GM12872 (cell line): ENCODE data around the gene OR10D3.

Experiments
- TF ChIP-seq, protein P1 (sequence below): IDR thresholded peaks from 3 replicates; pipeline ENCODE4 v1.5.1; 2011; ENCODE audit warnings: low read depth, mild to moderate bottlenecking, low read length, moderate library complexity; ENCODE audit not compliant: insufficient read depth

The OR10D3 gene

DNA sequence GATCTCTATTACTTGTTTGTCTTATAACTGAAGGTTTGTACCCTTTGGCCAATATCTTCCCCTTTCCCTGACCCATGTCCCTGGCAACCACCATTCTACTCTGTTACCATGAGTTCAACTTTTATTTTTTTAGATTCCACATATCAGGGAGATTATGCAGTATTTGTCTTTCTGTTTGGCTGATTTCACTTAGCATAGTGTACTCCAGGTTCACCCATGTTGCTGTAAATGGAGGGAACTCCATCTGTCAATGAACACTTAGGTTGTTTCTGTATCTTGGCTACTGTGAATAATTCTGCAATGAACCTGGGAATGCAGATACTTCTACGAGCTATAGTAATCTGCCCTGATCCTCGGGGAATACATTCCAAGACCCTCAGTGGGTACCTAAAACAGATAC, 14.9 kb downstream of the OR10D3 start:
- TF ChIP-seq, protein P1, sequence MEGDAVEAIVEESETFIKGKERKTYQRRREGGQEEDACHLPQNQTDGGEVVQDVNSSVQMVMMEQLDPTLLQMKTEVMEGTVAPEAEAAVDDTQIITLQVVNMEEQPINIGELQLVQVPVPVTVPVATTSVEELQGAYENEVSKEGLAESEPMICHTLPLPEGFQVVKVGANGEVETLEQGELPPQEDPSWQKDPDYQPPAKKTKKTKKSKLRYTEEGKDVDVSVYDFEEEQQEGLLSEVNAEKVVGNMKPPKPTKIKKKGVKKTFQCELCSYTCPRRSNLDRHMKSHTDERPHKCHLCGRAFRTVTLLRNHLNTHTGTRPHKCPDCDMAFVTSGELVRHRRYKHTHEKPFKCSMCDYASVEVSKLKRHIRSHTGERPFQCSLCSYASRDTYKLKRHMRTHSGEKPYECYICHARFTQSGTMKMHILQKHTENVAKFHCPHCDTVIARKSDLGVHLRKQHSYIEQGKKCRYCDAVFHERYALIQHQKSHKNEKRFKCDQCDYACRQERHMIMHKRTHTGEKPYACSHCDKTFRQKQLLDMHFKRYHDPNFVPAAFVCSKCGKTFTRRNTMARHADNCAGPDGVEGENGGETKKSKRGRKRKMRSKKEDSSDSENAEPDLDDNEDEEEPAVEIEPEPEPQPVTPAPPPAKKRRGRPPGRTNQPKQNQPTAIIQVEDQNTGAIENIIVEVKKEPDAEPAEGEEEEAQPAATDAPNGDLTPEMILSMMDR, result no peak

DNA sequence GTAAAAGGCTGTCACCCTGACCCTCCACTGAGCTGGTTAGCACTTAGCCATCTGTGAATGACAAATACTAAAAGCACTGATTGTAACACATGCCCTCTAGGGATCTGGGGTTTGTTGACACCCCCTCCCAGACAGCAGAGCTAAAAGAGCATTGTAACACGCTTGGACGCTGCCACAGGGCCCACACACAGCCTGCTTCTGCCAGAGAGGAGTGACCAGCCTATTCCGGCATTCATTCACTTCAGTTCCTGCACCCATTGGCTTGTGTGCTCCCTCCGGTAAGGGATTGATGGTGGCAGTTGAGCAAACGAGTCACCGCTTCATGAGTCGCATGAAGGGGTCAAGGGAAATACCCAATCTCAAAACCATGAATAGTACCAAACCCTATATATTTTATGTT, 15.8 kb downstream of the OR10D3 start:
- TF ChIP-seq, protein P1, result no peak

DNA sequence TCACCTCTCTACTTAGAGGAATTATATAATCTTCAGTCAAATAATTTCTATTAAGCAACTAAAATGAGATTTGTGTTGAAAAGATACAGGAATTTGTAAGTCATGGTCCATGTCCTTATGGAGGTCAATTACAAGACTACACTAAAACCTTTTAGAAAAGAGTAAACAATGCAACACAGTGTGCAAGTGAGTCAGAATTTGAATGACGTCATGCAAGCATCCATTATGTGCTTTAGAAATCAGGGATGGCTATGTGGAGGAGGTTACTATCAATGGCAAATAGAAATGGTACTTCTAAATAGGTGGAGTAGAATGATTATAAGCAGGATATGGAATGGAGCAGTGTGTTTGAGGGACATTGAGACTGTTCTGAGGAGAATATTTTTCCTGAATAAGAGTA, 16.6 kb downstream of the OR10D3 start:
- TF ChIP-seq, protein P1, result no peak

GRCh38 chr11:124200671-124201070, 17.5 kb downstream of the OR10D3 start:
- TF ChIP-seq, protein P1, result no peak

GRCh38 chr11:124202951-124203350, 19.8 kb downstream of the OR10D3 start:
- TF ChIP-seq, protein P1, result no peak

- TF ChIP-seq, protein P1, result no peak
These were observed 20.9 kb downstream of the OR10D3 start for GRCh38 chr11:124204008-124204407.

DNA sequence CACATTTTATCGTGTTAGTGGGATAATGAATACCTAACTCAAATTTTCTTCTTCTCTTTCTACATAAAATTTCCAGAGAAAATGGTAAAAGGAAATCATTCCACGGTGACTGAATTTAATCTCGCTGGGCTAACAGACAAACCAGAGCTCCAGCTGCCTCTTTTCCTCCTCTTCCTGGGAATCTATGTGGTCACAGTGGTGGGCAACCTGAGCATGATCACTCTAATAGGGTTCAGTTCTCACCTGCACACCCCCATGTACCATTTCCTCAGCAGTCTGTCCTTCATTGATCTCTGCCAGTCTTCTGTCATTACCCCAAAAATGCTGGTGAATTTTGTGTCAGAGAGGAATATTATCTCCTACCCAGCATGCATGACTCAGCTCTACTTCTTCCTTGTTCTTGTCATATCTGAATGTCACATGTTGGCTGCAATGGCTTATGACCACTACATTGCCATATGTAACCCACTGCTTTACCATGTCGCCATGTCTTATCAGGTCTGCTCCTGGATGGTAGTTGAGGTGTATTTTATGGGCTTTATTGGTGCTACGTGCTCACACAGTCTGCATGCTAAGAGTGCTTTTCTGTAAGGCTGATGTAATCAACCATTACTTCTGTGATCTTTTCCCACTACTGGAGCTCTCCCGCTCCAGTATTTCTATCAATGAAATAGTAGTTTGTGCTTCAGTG, 24.1 kb downstream of the OR10D3 start:
- TF ChIP-seq, protein P1, result no peak

GRCh38 chr11:124209824-124210357, 26.7 kb downstream of the OR10D3 start:
- TF ChIP-seq, protein P1, result no peak
